ENCODE measurements around the gene SELENOO. TPM values are rescaled to one million over a fixed set of nuclear protein-coding genes. Genes with fewer than 3 reads are reported as not detected.

The SELENOO gene
- total and polyA plus RNA-seq, 2 donors (not counting 1 experiment from before 2014, with no cell fraction given): 62.1 to 74.6 TPM

DNA sequence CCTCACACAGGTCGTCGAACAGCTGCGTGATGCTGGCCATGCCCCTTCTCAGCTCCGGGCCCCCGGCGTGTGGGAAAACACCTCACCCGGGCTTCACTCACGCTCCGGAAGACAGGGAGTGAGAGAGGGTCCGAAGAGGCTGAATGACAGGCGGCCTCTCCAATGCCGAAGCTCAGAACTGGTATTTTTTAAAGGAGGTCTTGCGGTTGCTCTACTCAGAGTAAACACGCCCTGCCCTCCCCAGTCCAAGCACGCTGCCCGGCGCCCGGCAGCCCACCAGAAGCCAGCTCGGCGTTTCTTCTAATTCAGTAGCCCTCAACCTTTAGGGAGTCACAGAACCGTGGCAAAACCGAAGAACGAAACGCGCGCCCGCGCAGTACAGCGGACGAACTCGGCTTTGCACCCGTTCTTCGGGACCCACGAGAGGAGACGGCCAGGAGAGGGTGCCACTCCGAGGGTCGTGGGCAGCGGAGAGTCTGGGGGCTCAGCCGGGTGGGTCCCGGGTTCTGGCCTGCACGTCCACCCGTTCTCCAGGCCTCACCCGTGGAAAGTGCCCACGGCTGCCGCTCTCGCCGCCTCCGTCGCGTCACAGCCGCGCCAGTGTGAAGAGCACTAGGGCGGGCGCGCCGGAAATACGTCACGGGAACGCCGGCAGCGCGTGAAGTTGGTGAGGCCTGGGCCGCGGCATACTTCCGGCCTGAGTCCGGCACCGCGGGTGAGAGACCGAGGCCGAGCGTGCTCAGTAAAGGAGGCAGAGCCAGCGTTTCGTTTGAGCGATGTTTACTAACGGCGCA is 43.8 kb downstream of the SELENOO start, which contains the start of gene TUBGCP6:
Gene TUBGCP6, minus strand, starts transcription at position 604 of the 794 bp plus-strand sequence. Its CDS starts 564 bp downstream, at position 40.
- under 1% methylated on average over 76 of the region's 76 CpGs for WGBS (ENCODE audit: insufficient coverage)

More for the DNA sequence above, 43.8 kb downstream of the SELENOO start, which contains the start of gene TUBGCP6:
- Histone ChIP-seq H3K4me3 (ENCODE audit: control extremely low read depth in 1 of 5, extremely low read depth in 1 of 5, insufficient read depth in 1 of 5, low read depth in 2 of 5, low read length in 4 of 5) (peak within 1 kb of the TSS; percentile 65 to 99 (median 90)), H3K9ac (ENCODE audit: low read length) (peak within 1 kb of the TSS; percentile 88), H2AFZ (ENCODE audit: insufficient read depth, low read depth, low read length, poor library complexity, severe bottlenecking) (peak within 1 kb of the TSS; percentile 85), H4K20me1 (ENCODE audit: control insufficient read depth, insufficient read depth, low read length, poor library complexity, severe bottlenecking) (peaks cover 74% of the 10 kb centered on the region), H3K9me3 (ENCODE audit: control extremely low read depth in 1 of 3, control insufficient read depth in 2 of 3, insufficient read depth in 1 of 3, low read length in 2 of 3) (no peaks in the 10 kb centered on the region), H3K27me3 (replicated peaks in 1 of 4; ENCODE audit: control extremely low read depth in 1 of 4, control insufficient read depth in 3 of 4, insufficient read depth in 4 of 4, low read length in 3 of 4) (no peaks in the 10 kb centered on the region), H3K27ac (ENCODE audit: low read length in 2 of 2) (peak within 1 kb of the TSS; percentile 91 to 96), H3K36me3 (replicated peaks in 1 of 2; ENCODE audit: control extremely low read depth in 1 of 2, control insufficient read depth in 1 of 2, extremely low read depth in 1 of 2, insufficient read depth in 2 of 2, low read length in 1 of 2) (peaks cover 0 to 36% of the 10 kb centered on the region in 2 experiments), H3K4me2 (replicated peaks; ENCODE audit: low read depth, low read length, poor library complexity, severe bottlenecking) (peak within 1 kb of the TSS; percentile 93), H3K4me1 (ENCODE audit: control insufficient read depth in 2 of 2, insufficient read depth in 2 of 2, low read length in 2 of 2) (peaks cover 33 to 66% of the 10 kb centered on the region in 2 donors), H3K79me2 (ENCODE audit: control insufficient read depth, insufficient read depth, low read length) (peaks cover 80% of the 10 kb centered on the region)
- peak within 1 kb of the TSS; percentile 99 for H3K27ac Mint-ChIP-seq
- no peaks in the 10 kb centered on the region for H3K9me3 Mint-ChIP-seq (ENCODE audit: insufficient read depth)
- H3K4me1 Mint-ChIP-seq: peaks cover 40% of the 10 kb centered on the region
- DNase-seq: peak; percentile 96
- peak; percentile 81 for ATAC-seq (ENCODE audit: low read depth)
- POLR2A ChIA-PET: interaction anchor here (0.7 to 1.7 kb wide), 6 partner anchors 54 to 377 kb away, joined by 3 to 9 read pairs (median 4); no protein-coding TSS in a partner anchor
- no peaks in the 10 kb centered on the region for H3K27me3 Mint-ChIP-seq
- H3K4me3 Mint-ChIP-seq: peak within 1 kb of the TSS; percentile 96
- CTCF ChIA-PET: interaction anchor here (0.8 to 2.9 kb wide), 10 partner anchors 23 to 477 kb away, joined by 3 to 16 read pairs (median 4); partner anchors contain the start of genes LMF2, NCAPH2 and SCO2
- TF ChIP-seq EZH2 (IDR thresholded peaks at IDR 0.05; ENCODE audit: borderline replicate concordance, insufficient read depth, low read depth, low read length, poor library complexity, severe bottlenecking): no peak
- TF ChIP-seq CTCF (IDR thresholded peaks at IDR 0.05): no peak
- intact Hi-C loops (cut with micrococcal nuclease): loop anchor here (1.0 to 2.0 kb wide), 7 partner anchors 8 to 376 kb away; partner anchors contain the start of genes MAPK11 and SCO2
